SU-DHL-6 (cell line): ENCODE results near the gene NAA50.

ENCODE experiments used
- H2AFZ ChIP-seq: fragments of 200-600 bp; sonication (generic); 2 replicates; pipeline ENCODE4 v1.6.1; 2014; ENCODE audit warnings: low read depth, mild to moderate bottlenecking, moderate library complexity, mixed read lengths, antibody characterized with exemption, low read length; ENCODE audit not compliant: severe bottlenecking
- H3F3A ChIP-seq: fragments of 200-600 bp; shearing (Covaris generic); 2 replicates; pipeline ENCODE4 v1.6.0; 2016; ENCODE audit warnings: antibody characterized with exemption, mild to moderate bottlenecking; ENCODE audit not compliant: insufficient read depth
- H3K27ac ChIP-seq: fragments of 200-600 bp; sonication (generic); 2 replicates; pipeline ENCODE4 v1.5.1; 2016; ENCODE audit warnings: low read depth, mild to moderate bottlenecking, low read length, moderate library complexity, mixed read lengths
- H3K27me3 ChIP-seq: fragments of 200-600 bp; sonication (generic), shearing (Covaris generic); 2 replicates; pipeline ENCODE4 v1.6.0; 2014; ENCODE audit warnings: mild to moderate bottlenecking, low read length
- H3K36me3 ChIP-seq: fragments of 200-600 bp; sonication (generic); 2 replicates; pipeline ENCODE4 v1.6.1; 2014; ENCODE audit warnings: mild to moderate bottlenecking, low read length, mixed read lengths
- H3K4me2 ChIP-seq: fragments of 300-600, 200-600 bp; shearing (Covaris generic), sonication (generic); 2 replicates; pipeline ENCODE4 v1.6.0; 2014; ENCODE audit warnings: low read length, low read depth, mild to moderate bottlenecking; ENCODE audit not compliant: poor library complexity, severe bottlenecking
- H3K4me3 ChIP-seq: fragments of 200-600 bp; sonication (generic); 2 replicates; pipeline ENCODE4 v1.5.1; 2014; ENCODE audit warnings: antibody characterized with exemption, low read length, mild to moderate bottlenecking, mixed read lengths; ENCODE audit not compliant: insufficient read depth, poor library complexity, severe bottlenecking
- H3K79me2 ChIP-seq: fragments of 200-600 bp; sonication (generic); 2 replicates; pipeline ENCODE4 v1.6.1; 2014; ENCODE audit warnings: mild to moderate bottlenecking, low read length, moderate library complexity; ENCODE audit not compliant: insufficient read depth
- H3K9ac ChIP-seq: fragments of 200-600 bp; sonication (generic); 2 replicates; pipeline ENCODE4 v1.7.0; 2014; ENCODE audit warnings: mild to moderate bottlenecking, low read length
- H3K9me2 ChIP-seq: fragments of 200-600 bp; sonication (generic); replicated peaks from 2 replicates; pipeline ENCODE4 v1.6.1; 2014; ENCODE audit warnings: low read length; ENCODE audit not compliant: insufficient read depth
- H3K9me3 ChIP-seq: fragments of 200-600 bp; sonication (generic); 2 replicates; pipeline ENCODE4 v1.6.1; 2014; ENCODE audit warnings: low read length, mixed read lengths; ENCODE audit not compliant: insufficient read depth
- H4K20me1 ChIP-seq: fragments of 200-600 bp; sonication (generic); 2 replicates; pipeline ENCODE4 v1.6.1; 2014; ENCODE audit warnings: low read depth, mild to moderate bottlenecking, antibody characterized with exemption, low read length, moderate library complexity, mixed read lengths
- CTCF ChIP-seq: fragments of 200-600 bp; sonication (generic); IDR thresholded peaks from one replicate; pipeline ENCODE4 v1.5.1; 2017; ENCODE audit warnings: antibody characterized with exemption, mild to moderate bottlenecking, low read length, moderate library complexity; ENCODE audit not compliant: insufficient read depth, poor library complexity, severe bottlenecking
- EZH2phosphoT487 ChIP-seq: fragments of 200-600 bp; sonication (generic), shearing (Covaris generic); conservative IDR thresholded peaks from 2 replicates; pipeline ENCODE4 v1.6.1; 2018; ENCODE audit warnings: mild to moderate bottlenecking, antibody characterized with exemption, low read length, moderate library complexity, mixed read lengths

NAA50 gene

GRCh38 chr3:113697500-113698090 lies 48.5 kb downstream of the NAA50 start:
- H3K4me2 ChIP-seq: peak overlapping the region; percentile 95
- no peaks in the 10 kb centered on the region for H3F3A ChIP-seq
- peaks cover 14% of the 10 kb centered on the region; the same call in 1 of the 2 replicates for H3K79me2 ChIP-seq
- no peaks in the 10 kb centered on the region for H3K36me3 ChIP-seq
- peak overlapping the region; percentile 82 for H3K4me3 ChIP-seq
- no peaks in the 10 kb centered on the region for H3K9me2 ChIP-seq
- H3K27ac ChIP-seq: peak overlapping the region; percentile 57
- no peaks in the 10 kb centered on the region for H3K27me3 ChIP-seq
- H4K20me1 ChIP-seq: no peaks in the 10 kb centered on the region
- peak overlapping the region; percentile 78 for H3K9ac ChIP-seq
- peak overlapping the region; percentile 91 for H2AFZ ChIP-seq
- no peaks in the 10 kb centered on the region for H3K9me3 ChIP-seq
- TF ChIP-seq CTCF (no peak), EZH2phosphoT487 (no peak)

GRCh38 chr3:113696658-113697499 lies 49.2 kb downstream of the NAA50 start:
- Histone ChIP-seq H3K4me2 (peak overlapping the region; percentile 95), H3K4me3 (peak overlapping the region; percentile 82), H2AFZ (peak overlapping the region; percentile 91), H3K36me3 (no peaks in the 10 kb centered on the region), H3K9me3 (no peaks in the 10 kb centered on the region), H3K79me2 (peaks cover 16% of the 10 kb centered on the region; the same call in 1 of the 2 replicates), H3F3A (no peaks in the 10 kb centered on the region), H3K9ac (peak overlapping the region; percentile 78), H3K27ac (peak overlapping the region; percentile 57), H4K20me1 (no peaks in the 10 kb centered on the region), H3K9me2 (no peaks in the 10 kb centered on the region), H3K27me3 (no peaks in the 10 kb centered on the region)
- TF ChIP-seq EZH2phosphoT487 (no peak), CTCF (no peak)

GRCh38 chr3:113695786-113696645 lies 50.0 kb downstream of the NAA50 start, which contains the start of gene USF3:
Gene USF3 (minus strand): TSS chr3:113696642. CDS start chr3:113674878, 21,764 bp downstream.
- Histone ChIP-seq H3K4me2 (peak within 1 kb of the TSS; percentile 95), H3K9ac (peak within 1 kb of the TSS; percentile 78), H3F3A (no peaks in the 10 kb centered on the region), H3K79me2 (peaks cover 23% of the 10 kb centered on the region; the same call in 1 of the 2 replicates), H3K4me3 (peak within 1 kb of the TSS; percentile 82), H3K27me3 (no peaks in the 10 kb centered on the region), H2AFZ (peak within 1 kb of the TSS; percentile 91), H3K9me2 (no peaks in the 10 kb centered on the region), H3K36me3 (no peaks in the 10 kb centered on the region), H3K9me3 (no peaks in the 10 kb centered on the region), H3K27ac (peak within 1 kb of the TSS; percentile 74), H4K20me1 (no peaks in the 10 kb centered on the region)
- TF ChIP-seq EZH2phosphoT487 (no peak), CTCF (no peak)
